AG20443 (cell line): ENCODE results near the gene ZFP91.

Source experiments
- DNase-seq: peaks from one replicate; pipeline ENCODE4 v3.0.0; 2012; ENCODE audit warnings: low spot score, mixed read lengths

Gene ZFP91

GRCh38 chr11:58582437-58582836 is 3.6 kb downstream of the ZFP91 start:
- DNase-seq: no peak

DNA sequence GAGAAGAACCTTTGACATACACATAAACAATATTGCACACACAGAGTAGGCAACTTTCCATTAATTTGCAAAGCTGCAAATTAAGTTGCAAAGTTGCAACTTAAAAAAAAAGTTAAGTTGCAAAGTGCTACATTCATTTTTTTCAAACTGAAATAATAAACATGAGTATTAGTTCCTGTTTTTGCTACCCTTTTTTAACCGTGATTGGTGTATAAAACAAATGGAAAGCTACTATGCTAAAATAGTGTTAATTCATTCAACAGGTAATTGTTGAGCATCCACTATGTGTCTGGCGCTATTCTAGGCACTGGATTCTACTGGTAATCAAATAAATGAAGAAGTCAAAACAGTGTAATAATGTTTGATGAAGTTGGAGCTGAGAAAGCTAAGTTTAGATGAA is 8.1 kb downstream of the ZFP91 start:
- no peak for DNase-seq

GRCh38 chr11:58591659-58592058 is 12.8 kb downstream of the ZFP91 start:
- no peak for DNase-seq

- DNase-seq: no peak
These were observed 14.1 kb downstream of the ZFP91 start for GRCh38 chr11:58592760-58593472.

DNA sequence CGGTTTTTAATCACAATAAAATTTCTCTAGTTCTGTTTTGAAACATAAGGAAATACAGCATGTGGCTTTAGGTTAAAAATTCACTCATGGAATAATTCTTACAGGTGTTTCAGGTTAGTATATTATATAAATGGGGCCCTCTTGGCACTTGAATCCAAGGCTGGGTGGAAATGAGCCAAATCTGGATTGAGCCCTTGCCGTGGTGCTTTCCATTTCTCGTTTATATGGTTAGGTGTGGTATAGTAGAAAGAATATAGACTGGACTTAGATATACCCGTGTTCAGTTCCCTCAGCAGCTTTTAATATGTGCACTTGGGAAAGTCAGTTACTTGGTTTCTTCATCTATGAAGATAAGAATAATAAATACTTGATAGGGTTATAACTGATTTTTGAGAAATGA is 16.0 kb downstream of the ZFP91 start:
- no peak for DNase-seq

- DNase-seq: no peak
These were observed 17.8 kb downstream of the ZFP91 start for GRCh38 chr11:58596621-58597020.

DNA sequence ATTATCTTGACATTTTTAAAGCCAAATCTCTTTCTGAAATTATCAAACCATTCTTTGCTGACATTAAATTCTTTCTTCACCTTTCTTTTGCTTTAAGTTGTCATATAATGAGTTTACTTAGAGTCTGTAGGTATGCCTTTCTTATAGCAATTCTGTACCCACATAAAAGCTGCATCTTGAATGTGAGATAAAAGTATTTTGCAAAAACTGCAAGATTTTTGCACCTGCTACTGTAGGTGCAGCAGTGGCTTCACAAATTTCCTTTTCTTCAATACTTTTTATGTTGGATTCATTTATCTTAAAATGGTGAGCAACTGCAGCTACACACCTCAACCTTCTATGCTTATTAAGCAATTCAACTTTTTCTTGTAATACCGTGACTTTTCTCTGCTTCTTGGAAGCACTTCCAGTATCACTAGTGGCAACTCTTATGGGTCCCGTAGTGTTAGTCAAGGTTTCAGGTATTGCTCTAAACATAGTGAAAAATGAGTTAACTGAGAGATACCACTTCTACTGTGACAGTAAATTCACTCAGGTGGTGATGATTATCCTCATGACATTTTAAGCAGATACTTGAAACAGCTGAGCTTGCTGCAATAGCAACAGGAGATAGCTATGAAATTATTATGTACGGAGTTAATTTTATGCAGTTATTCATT is 18.8 kb downstream of the ZFP91 start:
- DNase-seq: no peak

DNA sequence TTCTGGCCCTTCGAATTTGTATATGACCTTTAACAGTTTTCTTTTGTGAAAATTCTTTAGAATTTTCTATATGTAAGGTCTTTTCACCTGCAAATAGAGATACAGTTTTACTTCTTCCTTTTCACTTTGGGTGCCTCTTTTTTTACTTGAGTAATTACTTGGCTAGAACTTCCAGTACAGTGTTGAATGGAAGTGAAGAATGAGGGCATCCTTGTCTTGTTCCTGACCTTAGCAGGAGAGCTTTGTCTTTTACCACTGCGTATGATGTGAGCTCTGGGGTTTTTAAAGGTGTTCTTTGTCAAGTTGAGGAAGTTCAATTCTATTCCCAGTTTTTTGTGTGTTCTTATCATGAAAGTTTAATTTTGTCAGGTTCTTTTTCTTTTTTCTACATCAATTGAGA is 21.6 kb downstream of the ZFP91 start:
- DNase-seq: no peak

DNA sequence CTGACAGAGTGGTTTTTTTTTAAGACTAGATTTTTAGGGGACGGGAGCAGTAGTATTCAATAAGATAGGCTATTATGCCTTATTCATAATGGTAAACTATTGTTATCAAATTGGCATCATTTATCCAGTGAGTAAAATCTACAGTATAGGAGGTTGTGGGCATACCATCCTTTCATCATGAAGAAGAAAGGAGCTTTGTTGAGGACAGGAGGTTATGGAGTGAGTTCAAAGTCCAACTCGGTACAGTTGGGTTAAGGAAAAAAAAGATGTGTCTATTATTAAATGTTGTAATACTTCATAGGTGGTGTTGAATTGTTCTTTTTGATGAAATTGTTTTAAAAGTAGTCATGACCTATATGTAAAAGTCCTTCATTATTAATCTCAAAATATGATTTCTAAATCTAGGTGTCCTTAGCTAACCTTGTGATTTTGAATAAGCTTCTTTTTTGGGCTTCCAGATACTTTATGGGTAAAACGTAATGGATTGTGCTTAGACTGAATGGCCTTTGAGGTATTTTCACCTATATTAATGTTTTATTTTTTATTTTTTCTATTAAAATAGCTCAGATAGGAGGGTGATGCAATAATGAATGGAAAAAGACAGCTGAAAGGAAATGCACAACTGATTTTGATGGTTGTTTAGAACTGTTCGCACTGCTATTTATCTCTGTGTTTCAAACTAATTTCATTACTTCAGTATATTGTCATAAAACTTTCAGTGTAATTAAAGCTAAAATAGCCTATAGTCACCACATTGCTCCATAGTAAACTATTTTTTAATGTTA is 28.3 kb downstream of the ZFP91 start:
- DNase-seq: no peak

- no peak for DNase-seq
These were observed 29.5 kb downstream of the ZFP91 start for GRCh38 chr11:58608331-58608730.

DNA sequence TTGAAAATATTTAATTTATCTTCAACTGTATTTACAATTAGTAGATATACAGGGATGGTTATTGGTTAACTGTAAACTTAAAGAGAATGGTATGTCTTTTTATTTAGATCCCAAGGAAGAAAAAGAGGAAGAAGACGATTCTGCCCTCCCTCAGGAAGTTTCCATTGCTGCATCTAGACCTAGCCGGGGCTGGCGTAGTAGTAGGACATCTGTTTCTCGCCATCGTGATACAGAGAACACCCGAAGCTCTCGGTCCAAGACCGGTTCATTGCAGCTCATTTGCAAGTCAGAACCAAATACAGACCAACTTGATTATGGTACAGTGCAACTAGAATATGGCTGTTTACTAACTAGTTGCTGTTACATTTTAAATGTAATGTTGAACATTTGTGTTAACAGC is 30.9 kb downstream of the ZFP91 start:
- no peak for DNase-seq

DNA sequence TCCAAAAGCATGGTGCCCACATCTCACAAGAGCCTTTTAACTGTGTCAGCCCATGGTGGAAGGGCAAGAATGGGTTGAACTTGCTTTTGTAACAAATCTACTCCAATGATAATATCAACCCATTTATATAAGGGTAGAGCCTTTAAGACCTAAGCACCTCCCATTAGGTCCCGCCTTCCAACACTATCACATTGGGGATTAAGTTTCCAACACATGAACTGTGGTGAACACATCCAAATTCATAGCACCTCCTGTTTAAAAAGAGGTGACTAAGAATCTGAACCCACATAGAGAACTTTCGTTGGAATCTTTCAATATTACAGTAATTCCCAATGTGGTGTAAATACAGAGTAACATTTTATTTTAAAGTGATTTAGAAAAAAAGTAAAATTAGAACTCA is 34.4 kb downstream of the ZFP91 start:
- DNase-seq: no peak

GRCh38 chr11:58615559-58615958 is 36.7 kb downstream of the ZFP91 start:
- DNase-seq: no peak

DNA sequence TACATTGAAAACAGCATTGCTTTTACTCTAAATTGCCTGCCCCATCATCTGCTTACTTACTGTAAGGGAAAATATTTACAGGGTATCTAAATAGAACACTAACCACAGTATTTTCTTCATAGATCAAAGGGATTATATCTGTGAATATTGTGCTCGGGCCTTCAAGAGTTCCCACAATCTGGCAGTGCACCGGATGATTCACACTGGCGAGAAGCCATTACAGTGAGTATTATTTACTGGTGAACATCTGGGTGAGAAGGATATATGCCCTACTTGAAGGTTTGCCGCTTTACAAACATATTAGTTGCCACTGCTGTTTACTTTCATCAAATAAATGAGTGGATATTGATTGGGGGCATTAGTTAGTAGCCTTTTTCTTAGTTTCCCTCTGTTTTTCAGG is 37.7 kb downstream of the ZFP91 start:
- DNase-seq: peak; percentile 84

DNA sequence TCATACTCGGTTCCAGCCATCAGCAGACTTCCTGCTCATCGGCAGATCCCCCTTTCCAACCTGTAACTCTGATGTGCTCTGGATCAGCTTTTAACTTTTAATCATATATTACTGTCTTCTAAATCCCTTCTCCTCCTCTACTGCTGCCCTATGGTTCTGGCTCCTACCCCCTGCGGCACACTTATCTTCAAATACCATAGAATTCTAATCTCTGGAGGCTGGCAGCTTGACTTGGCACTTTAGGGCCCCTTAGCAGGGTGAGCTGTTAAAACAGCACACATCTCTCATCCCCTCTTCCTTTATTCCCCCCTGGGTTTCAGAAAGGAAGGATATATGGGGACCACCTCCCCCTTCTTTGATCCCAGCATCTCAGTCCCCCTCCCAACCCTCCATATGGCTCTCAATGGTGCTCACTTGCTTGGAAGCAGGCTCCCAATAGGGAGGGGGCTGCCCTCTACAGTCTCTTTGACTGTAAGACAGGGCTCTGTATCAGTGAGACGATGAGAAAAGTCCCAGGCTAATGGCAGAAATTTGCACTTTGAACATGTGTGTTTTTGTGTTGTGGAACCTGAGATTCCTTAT is 39.2 kb downstream of the ZFP91 start:
- DNase-seq: no peak

DNA sequence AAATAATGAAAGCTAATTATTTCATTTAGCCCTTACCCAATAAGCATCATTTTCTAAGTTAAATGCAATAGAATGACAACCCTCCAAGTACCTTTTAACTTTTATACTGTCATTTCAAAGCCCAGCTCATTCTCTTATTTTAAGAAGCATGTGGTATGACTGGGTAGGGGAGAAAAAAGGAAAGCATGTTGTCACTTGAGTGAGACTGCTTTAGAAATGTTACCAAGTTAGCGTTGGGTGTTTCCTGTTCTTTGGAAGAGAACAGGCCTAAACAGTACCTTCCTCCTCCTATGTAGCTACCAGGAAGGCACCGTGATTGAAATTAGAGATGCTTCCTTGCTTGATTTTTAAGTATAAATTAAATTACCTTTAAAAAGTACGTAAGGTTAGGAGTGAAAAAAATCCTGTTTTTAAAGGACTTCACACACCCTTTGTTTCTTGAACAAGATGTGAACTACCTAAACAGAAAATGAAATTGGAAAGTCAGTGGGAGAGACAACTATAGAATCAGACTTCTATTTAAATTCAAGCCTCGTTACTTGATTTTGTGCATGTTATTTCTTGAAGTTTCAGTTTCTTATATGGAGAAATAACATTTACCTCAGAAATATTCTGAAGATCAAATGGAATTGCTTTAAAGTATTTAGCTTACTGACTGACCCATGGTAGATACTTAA is 42.9 kb downstream of the ZFP91 start:
- no peak for DNase-seq

- peak; percentile 37 for DNase-seq
These were observed 43.5 kb downstream of the ZFP91 start, which contains the start of gene CNTF for GRCh38 chr11:58622344-58622743. TSS of gene CNTF (plus strand) at chr11:58622665. CDS start at chr11:58622753, 88 bp downstream.

GRCh38 chr11:58625086-58625485 is 46.2 kb downstream of the ZFP91 start:
- no peak for DNase-seq

- DNase-seq: no peak
These were observed 47.1 kb downstream of the ZFP91 start for GRCh38 chr11:58625826-58626460.

DNA sequence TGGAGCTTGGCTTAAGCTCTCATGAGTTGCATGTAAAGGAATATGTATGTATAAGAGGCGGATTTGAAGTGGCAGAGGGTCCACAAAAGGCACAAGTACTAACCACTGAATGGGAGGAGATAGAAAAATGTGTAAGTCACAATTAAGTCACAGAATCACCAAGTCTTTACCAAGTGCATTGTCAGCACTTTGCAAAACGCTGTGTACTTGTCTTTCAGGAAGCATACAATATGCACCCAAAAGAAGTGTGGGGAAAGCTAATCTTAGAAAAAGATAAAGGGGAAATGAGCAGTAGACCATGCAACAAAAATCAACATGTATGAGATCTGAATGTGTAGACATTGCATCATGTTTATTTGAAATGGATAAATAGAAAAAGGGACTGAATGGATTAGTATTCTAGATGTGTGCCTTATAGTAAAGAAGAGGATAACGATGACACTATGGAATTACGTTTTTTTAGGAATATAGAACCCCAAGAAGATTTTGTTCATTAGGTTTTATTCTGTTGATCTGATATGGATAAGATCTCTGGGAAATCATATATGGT is 48.1 kb downstream of the ZFP91 start:
- DNase-seq: no peak

DNA sequence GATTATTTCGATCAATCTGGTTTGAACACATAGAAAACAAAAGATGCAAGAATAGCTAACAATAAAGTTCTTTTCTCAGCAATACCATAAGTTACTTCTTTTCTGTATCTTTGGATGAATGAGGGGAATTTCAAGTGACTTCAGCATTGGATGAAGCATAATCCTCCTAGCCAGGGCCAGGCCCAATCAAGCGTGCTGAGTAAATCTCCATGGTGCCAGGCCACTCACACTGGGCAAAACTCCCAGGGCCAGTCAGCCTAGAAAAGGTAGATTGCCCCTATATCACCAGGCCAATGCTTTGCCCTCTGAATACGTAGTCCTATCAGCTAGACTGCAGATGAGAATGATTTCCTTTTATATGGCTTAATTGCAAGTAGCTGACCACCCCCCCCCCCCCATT is 49.6 kb downstream of the ZFP91 start:
- no peak for DNase-seq
